Measurements from ENCODE around the gene ASPG.

GRCh38 chr14:104144911-104145825 lies 59.7 kb downstream of the ASPG start:
- TF ChIP-seq CTCF (IDR thresholded peaks at IDR 0.05): no peak
- TF ChIP-seq EP300 (IDR thresholded peaks at IDR 0.05): no peak

Measured in ovary (tissue), 3 donors.